Stomach (tissue), 9 donors: ENCODE data around the gene FGFR2. TPM values are rescaled to one million over a fixed set of nuclear protein-coding genes. Genes with fewer than 3 reads are reported as not detected.

Source experiments
- DNase-seq, 2 donors: peaks; one replicate each; pipeline versions ENCODE4 v3.0.0 to v3.0.0-alpha.2; 2013 to 2019
- H3K27ac ChIP-seq, 5 donors: fragments of 200-600 bp in 4 of 5; sonication (generic) in 4 of 5; one replicate each; pipeline ENCODE4 v1.5.1; 2013 to 2019; ENCODE audit warnings: mild to moderate bottlenecking in 1 of 5, moderate library complexity in 1 of 5
- H3K27me3 ChIP-seq, 3 donors: fragments of 200-600 bp; sonication (generic); one replicate each; pipeline ENCODE4 v1.5.1; 2017 to 2019; ENCODE audit warnings: mixed run types in 1 of 3
- H3K36me3 ChIP-seq, 4 donors: fragments of 200-600 bp; sonication (generic); 1 replicate in 3 of 4; 2 replicates in 1 of 4; pipeline ENCODE4 v1.5.1; 2016 to 2019
- H3K4me1 ChIP-seq, 4 donors: fragments of 200-600 bp; sonication (generic); one replicate each; pipeline ENCODE4 v1.5.1; 2016 to 2019
- H3K4me3 ChIP-seq, 4 donors: fragments of 200-600 bp; sonication (generic) in 3 of 4; one replicate each; pipeline ENCODE4 v1.5.1; 2016 to 2019; ENCODE audit warnings: mild to moderate bottlenecking in 1 of 4
- H3K9me3 ChIP-seq, 4 donors: fragments of 200-600 bp; sonication (generic); one replicate each; pipeline ENCODE4 v1.5.1; 2016 to 2019
- EP300 ChIP-seq: sonication (generic); formaldehyde crosslinking; IDR thresholded peaks from one replicate; pipeline ENCODE4 v1.6.1; 2017; ENCODE audit warnings: antibody characterized with exemption
- POLR2A ChIP-seq, 4 donors: fragments of 450-650 bp; IDR thresholded peaks; one replicate each; pipeline ENCODE4 v1.6.1; 2016; ENCODE audit warnings: antibody characterized with exemption in 4 of 4, control low read depth in 2 of 4, mild to moderate bottlenecking in 1 of 4, moderate library complexity in 1 of 4
- POLR2AphosphoS5 ChIP-seq, 3 donors: sonication (generic); formaldehyde crosslinking; IDR thresholded peaks; one replicate each; pipeline ENCODE4 v1.6.1; 2016; ENCODE audit warnings: antibody characterized with exemption in 3 of 3
- WGBS, 5 donors: extraction: QIAGEN DNeasy Blood & Tissue Kit in 3 of 5; methylation state at CpG; one replicate each; pipeline versions ENCODE4 v1.1.5 to v1.1.7; 2013 to 2018; 5-methylcytosine and 5-hydroxymethylcytosine counted together
- intact Hi-C: fragments of 100-400 bp; cut with DNase I; formaldehyde crosslinking; loops from one replicate; pipeline ENCODE4 v1.15.1; 2023; ENCODE audit warnings: low total_unique reads
- polyA plus RNA-seq, 3 donors: library from polyadenylated mRNA; stranded (reverse); fragments of 200-250 nt; gene quantifications; one replicate each; pipeline ENCODE4 v1.2.3, GENCODE V29; 2013
- total RNA-seq, 5 donors: library from RNA; depleted of rRNA; stranded (reverse); fragments of >200 nt; gene quantifications; one replicate each; pipeline versions ENCODE4 v1.1.0 to v1.2.3, GENCODE V29; 2014 to 2016
- TF ChIP-seq, protein P1 (sequence below), 7 experiments: fragments of 450-650 bp in 4 of 7; fragments of 200-600 bp in 3 of 7; sonication (generic) in 3 of 7; IDR thresholded peaks; one replicate each; pipeline ENCODE4 v1.5.1; 2016 to 2019; ENCODE audit warnings: antibody characterized with exemption in 7 of 7, control low read depth in 2 of 7, mild to moderate bottlenecking in 1 of 7
- donor health status: healthy with polysubstance abuse.
- donor health status: Bipolar disorder and iron deficiency.
- donor health status: healthy.

Gene FGFR2
- total and polyA plus RNA-seq, 8 donors, result 3.9 to 170 (median 18.1) TPM

- peaks cover 0 to 13% (median 10%) of the 10 kb centered on the region in 4 donors for H3K36me3 ChIP-seq
- WGBS, 5 donors, result 74 to 89% (median 82%) methylated on average over 8 of the region's 8 CpGs
- H3K4me3 ChIP-seq, result no peak overlapping the region
- H3K27ac ChIP-seq, result no peak overlapping the region
- intact Hi-C loops, result no loop called here
- peak in 1 of 2 donors; percentile 46 for DNase-seq
- H3K9me3 ChIP-seq, result no peaks in the 10 kb centered on the region
- peaks cover 0 to 3% (median 0%) of the 10 kb centered on the region in 4 donors for H3K4me1 ChIP-seq
- TF ChIP-seq EP300, result no peak
- no peak for TF ChIP-seq POLR2A (IDR thresholded peaks at IDR 0.05)
- no peak for TF ChIP-seq POLR2AphosphoS5 (IDR thresholded peaks at IDR 0.05)
- TF ChIP-seq, protein P1, sequence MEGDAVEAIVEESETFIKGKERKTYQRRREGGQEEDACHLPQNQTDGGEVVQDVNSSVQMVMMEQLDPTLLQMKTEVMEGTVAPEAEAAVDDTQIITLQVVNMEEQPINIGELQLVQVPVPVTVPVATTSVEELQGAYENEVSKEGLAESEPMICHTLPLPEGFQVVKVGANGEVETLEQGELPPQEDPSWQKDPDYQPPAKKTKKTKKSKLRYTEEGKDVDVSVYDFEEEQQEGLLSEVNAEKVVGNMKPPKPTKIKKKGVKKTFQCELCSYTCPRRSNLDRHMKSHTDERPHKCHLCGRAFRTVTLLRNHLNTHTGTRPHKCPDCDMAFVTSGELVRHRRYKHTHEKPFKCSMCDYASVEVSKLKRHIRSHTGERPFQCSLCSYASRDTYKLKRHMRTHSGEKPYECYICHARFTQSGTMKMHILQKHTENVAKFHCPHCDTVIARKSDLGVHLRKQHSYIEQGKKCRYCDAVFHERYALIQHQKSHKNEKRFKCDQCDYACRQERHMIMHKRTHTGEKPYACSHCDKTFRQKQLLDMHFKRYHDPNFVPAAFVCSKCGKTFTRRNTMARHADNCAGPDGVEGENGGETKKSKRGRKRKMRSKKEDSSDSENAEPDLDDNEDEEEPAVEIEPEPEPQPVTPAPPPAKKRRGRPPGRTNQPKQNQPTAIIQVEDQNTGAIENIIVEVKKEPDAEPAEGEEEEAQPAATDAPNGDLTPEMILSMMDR (IDR thresholded peaks at IDR 0.05), result no peak
- no peaks in the 10 kb centered on the region for H3K27me3 ChIP-seq
These were observed 104.7 kb downstream of the FGFR2 start for GRCh38 chr10:121493521-121493920.

DNA sequence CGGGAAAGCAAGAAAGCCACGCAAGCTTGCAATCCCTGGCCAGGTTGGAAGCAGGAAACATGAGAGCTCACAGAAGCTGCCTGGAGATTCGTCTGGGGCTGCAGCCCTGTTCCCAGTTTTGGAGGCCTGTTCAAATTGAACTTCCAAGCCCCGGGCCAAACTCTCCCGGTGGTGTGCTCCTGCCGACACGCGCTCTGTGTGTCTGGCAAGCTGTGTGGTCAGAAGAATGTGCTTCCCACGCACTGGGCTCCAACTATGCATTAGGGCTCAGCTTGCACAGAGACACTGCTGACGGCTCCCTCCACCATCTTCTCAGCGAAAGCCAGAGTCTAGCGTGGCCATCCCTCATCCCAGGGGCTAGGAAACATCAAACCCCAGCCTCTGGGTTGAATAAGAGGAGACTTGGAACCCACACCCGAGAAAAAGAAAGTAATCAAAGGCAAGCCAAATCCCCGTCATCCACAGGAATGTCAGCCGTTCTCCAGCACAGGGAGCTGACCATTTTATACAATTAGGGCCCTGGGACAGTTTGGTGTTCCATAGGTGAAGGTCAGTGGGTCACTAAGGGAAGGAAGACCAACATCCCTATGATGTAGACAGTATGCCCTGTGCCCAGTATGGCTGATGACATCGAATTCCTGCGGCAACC is 107.2 kb downstream of the FGFR2 start:
- Histone ChIP-seq H3K27me3 (no peaks in the 10 kb centered on the region), H3K27ac (peak overlapping the region in 3 of 5 donors; percentile 8 to 81 (median 58)), H3K4me3 (peak overlapping the region in 2 of 4 donors; percentile 9 to 12), H3K36me3 (peaks cover 0 to 24% (median 14%) of the 10 kb centered on the region in 4 donors), H3K4me1 (peaks cover 0 to 5% (median 0%) of the 10 kb centered on the region in 4 donors), H3K9me3 (no peaks in the 10 kb centered on the region)
- 52 to 78% (median 70%) methylated on average over 14 to 17 of the region's 17 CpGs for WGBS, 5 donors
- peak in 1 of 2 donors; percentile 74 for DNase-seq
- intact Hi-C loops, result no loop called here
- no peak for TF ChIP-seq EP300
- no peak for TF ChIP-seq POLR2AphosphoS5 (IDR thresholded peaks at IDR 0.05)
- TF ChIP-seq, protein P1 (IDR thresholded peaks at IDR 0.05), result no peak
- no peak for TF ChIP-seq POLR2A (IDR thresholded peaks at IDR 0.05)

GRCh38 chr10:121485436-121486139 is 112.7 kb downstream of the FGFR2 start:
- intact Hi-C loops, result no loop called here
- H3K9me3 ChIP-seq, result no peaks in the 10 kb centered on the region
- H3K4me1 ChIP-seq, result peaks cover 0 to 5% (median 2%) of the 10 kb centered on the region in 4 donors
- no peak for TF ChIP-seq POLR2AphosphoS5 (IDR thresholded peaks at IDR 0.05)
- no peak for TF ChIP-seq POLR2A (IDR thresholded peaks at IDR 0.05)
- TF ChIP-seq, protein P1 (IDR thresholded peaks at IDR 0.05), result no peak
- TF ChIP-seq EP300, result no peak
- 77 to 84% (median 81%) methylated on average over 12 of the region's 12 CpGs for WGBS, 5 donors
- peaks cover 0 to 50% (median 24%) of the 10 kb centered on the region in 4 donors for H3K36me3 ChIP-seq
- H3K27ac ChIP-seq, result no peak overlapping the region
- no peaks in the 10 kb centered on the region for H3K27me3 ChIP-seq
- no peak for DNase-seq
- no peak overlapping the region for H3K4me3 ChIP-seq

GRCh38 chr10:121484816-121485215 is 113.4 kb downstream of the FGFR2 start:
- 79 to 89% (median 86%) methylated on average over 7 to 13 of the region's 13 CpGs for WGBS, 5 donors
- H3K27ac ChIP-seq, result no peak overlapping the region
- no peaks in the 10 kb centered on the region for H3K27me3 ChIP-seq
- intact Hi-C loops, result no loop called here
- DNase-seq, result no peak
- peaks cover 0 to 51% (median 24%) of the 10 kb centered on the region in 4 donors for H3K36me3 ChIP-seq
- H3K9me3 ChIP-seq, result no peaks in the 10 kb centered on the region
- TF ChIP-seq EP300, result no peak
- no peak for TF ChIP-seq POLR2A (IDR thresholded peaks at IDR 0.05)
- TF ChIP-seq POLR2AphosphoS5 (IDR thresholded peaks at IDR 0.05), result no peak
- TF ChIP-seq, protein P1 (IDR thresholded peaks at IDR 0.05), result no peak
- peaks cover 0 to 5% (median 2%) of the 10 kb centered on the region in 4 donors for H3K4me1 ChIP-seq
- no peak overlapping the region for H3K4me3 ChIP-seq
